Measurements from ENCODE around the gene FCHSD2. TPM values are rescaled to one million over a fixed set of nuclear protein-coding genes. Genes with fewer than 3 reads are reported as not detected.

The FCHSD2 gene
- total and polyA plus RNA-seq, 2 donors (not counting 1 experiment from before 2014, with no cell fraction given), result 113 to 189 TPM

- no peak overlapping the region for H3K4me2 ChIP-seq (replicated peaks; ENCODE audit: low read depth, low read length, poor library complexity, severe bottlenecking)
- no peak overlapping the region for H3K4me3 ChIP-seq (ENCODE audit: control extremely low read depth in 1 of 5, extremely low read depth in 1 of 5, insufficient read depth in 1 of 5, low read depth in 2 of 5, low read length in 4 of 5)
- Mint-ChIP-seq H3K27ac (peak overlapping the region; percentile 7), H3K4me3 (no peak overlapping the region), H3K4me1 (peaks cover 12% of the 10 kb centered on the region), H3K9me3 (ENCODE audit: insufficient read depth) (no peaks in the 10 kb centered on the region), H3K27me3 (no peaks in the 10 kb centered on the region)
- H3K9ac ChIP-seq (ENCODE audit: low read length), result no peak overlapping the region
- CTCF ChIA-PET, result interaction anchor here (0.8 kb wide), 2 partner anchors 239 to 321 kb away, joined by 4 read pairs; no protein-coding TSS in a partner anchor
- 0% methylated on average over 1 of the region's 3 CpGs for WGBS (ENCODE audit: insufficient coverage)
- no peaks in the 10 kb centered on the region for H3K27me3 ChIP-seq (replicated peaks in 1 of 4; ENCODE audit: control extremely low read depth in 1 of 4, control insufficient read depth in 3 of 4, insufficient read depth in 4 of 4, low read length in 3 of 4)
- POLR2A ChIA-PET, result interaction anchor here (0.6 kb wide), 1 partner anchor 915 kb away, joined by 4 read pairs; no protein-coding TSS in a partner anchor
- peaks cover 20% of the 10 kb centered on the region for H4K20me1 ChIP-seq (ENCODE audit: control insufficient read depth, insufficient read depth, low read length, poor library complexity, severe bottlenecking)
- ATAC-seq (ENCODE audit: low read depth) (no peak), DNase-seq (no peak)
- H3K27ac ChIP-seq (ENCODE audit: low read length in 2 of 2), result peak overlapping the region in 1 of 2 donors; percentile 36
- no peaks in the 10 kb centered on the region for H3K4me1 ChIP-seq (ENCODE audit: control insufficient read depth in 2 of 2, insufficient read depth in 2 of 2, low read length in 2 of 2)
- no peaks in the 10 kb centered on the region for H3K9me3 ChIP-seq (ENCODE audit: control extremely low read depth in 1 of 3, control insufficient read depth in 2 of 3, insufficient read depth in 1 of 3, low read length in 2 of 3)
- no peak for TF ChIP-seq EZH2 (IDR thresholded peaks at IDR 0.05; ENCODE audit: borderline replicate concordance, insufficient read depth, low read depth, low read length, poor library complexity, severe bottlenecking)
- no peak for TF ChIP-seq CTCF (IDR thresholded peaks at IDR 0.05)
- H2AFZ ChIP-seq (ENCODE audit: insufficient read depth, low read depth, low read length, poor library complexity, severe bottlenecking), result no peak overlapping the region
- intact Hi-C loops (cut with micrococcal nuclease), result no loop called here
- H3K36me3 ChIP-seq (replicated peaks in 1 of 2; ENCODE audit: control extremely low read depth in 1 of 2, control insufficient read depth in 1 of 2, extremely low read depth in 1 of 2, insufficient read depth in 2 of 2, low read length in 1 of 2), result peaks cover 16 to 60% of the 10 kb centered on the region in 2 experiments
- H3K79me2 ChIP-seq (ENCODE audit: control insufficient read depth, insufficient read depth, low read length), result peaks cover 82% of the 10 kb centered on the region
Measured at GRCh38 chr11:72856551-72857345, 285.4 kb downstream of the FCHSD2 start.

DNA sequence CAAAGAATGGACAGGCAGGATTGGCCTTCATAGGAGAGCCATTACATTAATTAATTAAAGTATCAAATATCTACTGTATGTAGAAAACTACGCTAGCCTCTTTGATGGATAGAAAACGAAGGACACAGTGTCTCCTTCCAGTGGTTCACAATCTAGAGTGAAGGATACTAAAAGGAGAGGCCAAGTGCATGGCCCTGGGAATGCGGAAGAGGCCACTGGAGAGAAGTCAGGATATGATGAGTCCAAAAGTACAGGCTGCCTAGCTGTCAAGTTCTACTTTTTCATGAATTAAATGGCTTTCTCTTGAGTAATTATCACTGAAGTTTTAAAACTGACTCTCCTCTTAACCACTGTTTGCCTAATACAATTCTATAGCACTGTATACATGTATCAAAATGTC is 286.1 kb downstream of the FCHSD2 start:
- WGBS (ENCODE audit: insufficient coverage), result 100% methylated on average over 2 of the region's 3 CpGs
- intact Hi-C loops (cut with micrococcal nuclease), result no loop called here
- CTCF ChIA-PET, result no interaction called here

More for the DNA sequence above, 286.1 kb downstream of the FCHSD2 start:
- Histone ChIP-seq H3K9ac (ENCODE audit: low read length) (no peak overlapping the region), H2AFZ (ENCODE audit: insufficient read depth, low read depth, low read length, poor library complexity, severe bottlenecking) (no peak overlapping the region), H3K9me3 (ENCODE audit: control extremely low read depth in 1 of 3, control insufficient read depth in 2 of 3, insufficient read depth in 1 of 3, low read length in 2 of 3) (no peaks in the 10 kb centered on the region), H3K27me3 (replicated peaks in 1 of 4; ENCODE audit: control extremely low read depth in 1 of 4, control insufficient read depth in 3 of 4, insufficient read depth in 4 of 4, low read length in 3 of 4) (no peaks in the 10 kb centered on the region), H3K27ac (ENCODE audit: low read length in 2 of 2) (no peak overlapping the region), H4K20me1 (ENCODE audit: control insufficient read depth, insufficient read depth, low read length, poor library complexity, severe bottlenecking) (peaks cover 23% of the 10 kb centered on the region), H3K4me1 (ENCODE audit: control insufficient read depth in 2 of 2, insufficient read depth in 2 of 2, low read length in 2 of 2) (no peaks in the 10 kb centered on the region), H3K79me2 (ENCODE audit: control insufficient read depth, insufficient read depth, low read length) (peaks cover 85% of the 10 kb centered on the region), H3K36me3 (replicated peaks in 1 of 2; ENCODE audit: control extremely low read depth in 1 of 2, control insufficient read depth in 1 of 2, extremely low read depth in 1 of 2, insufficient read depth in 2 of 2, low read length in 1 of 2) (peaks cover 16 to 62% of the 10 kb centered on the region in 2 experiments), H3K4me2 (replicated peaks; ENCODE audit: low read depth, low read length, poor library complexity, severe bottlenecking) (no peak overlapping the region), H3K4me3 (ENCODE audit: control extremely low read depth in 1 of 5, extremely low read depth in 1 of 5, insufficient read depth in 1 of 5, low read depth in 2 of 5, low read length in 4 of 5) (no peak overlapping the region)
- POLR2A ChIA-PET, result interaction anchor here (0.6 kb wide), 1 partner anchor 916 kb away, joined by 4 read pairs; no protein-coding TSS in a partner anchor
- DNase-seq (no peak), ATAC-seq (ENCODE audit: low read depth) (no peak)
- TF ChIP-seq CTCF (IDR thresholded peaks at IDR 0.05), result no peak
- TF ChIP-seq EZH2 (IDR thresholded peaks at IDR 0.05; ENCODE audit: borderline replicate concordance, insufficient read depth, low read depth, low read length, poor library complexity, severe bottlenecking), result no peak
- H3K9me3 Mint-ChIP-seq (ENCODE audit: insufficient read depth), result no peaks in the 10 kb centered on the region
- no peak overlapping the region for H3K27ac Mint-ChIP-seq
- peaks cover 13% of the 10 kb centered on the region for H3K4me1 Mint-ChIP-seq
- H3K27me3 Mint-ChIP-seq, result no peaks in the 10 kb centered on the region
- H3K4me3 Mint-ChIP-seq, result no peak overlapping the region

Measured in B cell (primary cell).